Vagina (tissue), 2 donors: ENCODE measurements around the gene LYSET.

Experiments
- POLR2A ChIP-seq, 2 donors: fragments of 450-650 bp; IDR thresholded peaks; one replicate each; pipeline ENCODE4 v1.6.1; 2017; ENCODE audit warnings: antibody characterized with exemption in 2 of 2, mild to moderate bottlenecking in 2 of 2, moderate library complexity in 2 of 2
- POLR2AphosphoS5 ChIP-seq, 2 donors: sonication (generic); formaldehyde crosslinking; IDR thresholded peaks; one replicate each; pipeline ENCODE4 v1.9.0; 2017; ENCODE audit warnings: antibody characterized with exemption in 2 of 2, mild to moderate bottlenecking in 2 of 2, low read depth in 1 of 2; ENCODE audit not compliant: insufficient read depth in 1 of 2
- TF ChIP-seq, protein P1 (sequence below), 3 experiments: fragments of 450-650 bp in 2 of 3; fragments of 200-600 bp in 1 of 3; sonication (generic) in 1 of 3; IDR thresholded peaks; one replicate each; pipeline ENCODE4 v1.5.1; 2017 to 2019; ENCODE audit warnings: antibody characterized with exemption in 3 of 3, mild to moderate bottlenecking in 2 of 3, moderate library complexity in 2 of 3

DNA sequence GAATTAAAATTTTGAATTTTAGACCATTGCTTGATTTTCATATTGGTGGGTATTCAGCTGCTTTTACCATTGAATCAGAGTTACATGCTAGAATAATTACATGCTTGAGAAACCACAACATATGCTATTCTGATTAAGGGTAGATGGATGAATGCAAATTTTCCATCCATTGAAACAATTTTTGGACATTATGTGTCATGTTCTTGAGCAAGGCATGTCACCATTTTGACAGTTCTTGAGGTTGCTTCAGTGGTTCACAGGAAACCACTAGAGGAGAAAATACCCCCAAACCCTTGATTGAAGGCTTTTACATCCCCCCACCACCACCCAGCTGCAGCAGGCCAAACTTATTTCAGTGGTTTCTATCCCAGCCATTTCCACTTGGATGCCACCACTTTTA lies 35.4 kb downstream of the LYSET start:
- TF ChIP-seq POLR2A (IDR thresholded peaks at IDR 0.05) (no peak), POLR2AphosphoS5 (IDR thresholded peaks at IDR 0.05; ENCODE audit: insufficient read depth in 1 of 2, low read depth in 1 of 2) (no peak)
- TF ChIP-seq, protein P1, sequence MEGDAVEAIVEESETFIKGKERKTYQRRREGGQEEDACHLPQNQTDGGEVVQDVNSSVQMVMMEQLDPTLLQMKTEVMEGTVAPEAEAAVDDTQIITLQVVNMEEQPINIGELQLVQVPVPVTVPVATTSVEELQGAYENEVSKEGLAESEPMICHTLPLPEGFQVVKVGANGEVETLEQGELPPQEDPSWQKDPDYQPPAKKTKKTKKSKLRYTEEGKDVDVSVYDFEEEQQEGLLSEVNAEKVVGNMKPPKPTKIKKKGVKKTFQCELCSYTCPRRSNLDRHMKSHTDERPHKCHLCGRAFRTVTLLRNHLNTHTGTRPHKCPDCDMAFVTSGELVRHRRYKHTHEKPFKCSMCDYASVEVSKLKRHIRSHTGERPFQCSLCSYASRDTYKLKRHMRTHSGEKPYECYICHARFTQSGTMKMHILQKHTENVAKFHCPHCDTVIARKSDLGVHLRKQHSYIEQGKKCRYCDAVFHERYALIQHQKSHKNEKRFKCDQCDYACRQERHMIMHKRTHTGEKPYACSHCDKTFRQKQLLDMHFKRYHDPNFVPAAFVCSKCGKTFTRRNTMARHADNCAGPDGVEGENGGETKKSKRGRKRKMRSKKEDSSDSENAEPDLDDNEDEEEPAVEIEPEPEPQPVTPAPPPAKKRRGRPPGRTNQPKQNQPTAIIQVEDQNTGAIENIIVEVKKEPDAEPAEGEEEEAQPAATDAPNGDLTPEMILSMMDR (IDR thresholded peaks at IDR 0.05) = no peak
